Measurements from ENCODE around the gene KRTAP5-11. TPM values are rescaled to one million over a fixed set of nuclear protein-coding genes. Genes with fewer than 3 reads are reported as not detected.
A peak's percentile ranks its signal among the peaks of the same experiment; 100 is the strongest.
"Not testable (repeated sequence)": the region's sequence is repeated elsewhere in the genome, so short reads cannot be mapped to it uniquely, and the experiment has no call there.

KRTAP5-11 gene
- total and polyA plus RNA-seq, 2 experiments from 2014 or later: not detected

DNA sequence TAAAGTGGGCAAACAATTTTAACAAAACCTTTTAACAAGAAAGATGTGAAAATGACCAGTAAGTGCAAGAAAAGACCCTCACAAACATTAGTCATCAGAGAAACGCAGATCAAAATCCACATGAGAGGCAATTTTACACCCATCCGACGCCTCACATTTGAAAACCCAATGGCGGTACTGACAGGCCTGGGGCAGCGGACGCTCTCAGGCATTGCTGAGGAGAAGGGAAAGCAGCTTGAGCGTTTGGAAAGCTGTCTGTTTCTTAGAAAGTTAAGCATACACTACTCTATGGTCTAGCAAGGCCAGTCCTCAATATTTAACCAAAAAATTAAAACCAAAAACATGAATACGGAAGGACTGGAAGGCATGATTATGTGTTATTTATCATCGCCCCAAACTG is 46.9 kb downstream of the KRTAP5-11 start:
- Histone ChIP-seq H2AFZ (peak overlapping the region; percentile 45), H3K4me2 (no peak overlapping the region), H3K36me3 (replicated peaks; ENCODE audit: insufficient read depth, low read depth) (no peaks in the 10 kb centered on the region), H3K9me3 (ENCODE audit: low read depth) (no peaks in the 10 kb centered on the region), H3K27ac (peak overlapping the region; percentile 94), H4K20me1 (ENCODE audit: insufficient read depth, poor library complexity, severe bottlenecking) (no peaks in the 10 kb centered on the region), H3K4me3 (no peak overlapping the region), H3K9me2 (replicated peaks; ENCODE audit: insufficient read depth) (no peaks in the 10 kb centered on the region), H3K79me2 (no peaks in the 10 kb centered on the region), H3K4me1 (ENCODE audit: insufficient read depth) (peaks cover 10% of the 10 kb centered on the region), H3K27me3 (no peaks in the 10 kb centered on the region)
- 92% methylated on average over 9 of the region's 9 CpGs for WGBS (ENCODE audit: low lambda C conversion rate, missing lambda C conversion rate)
- no peak for DNase-seq (ENCODE audit: low spot score)
- TF ChIP-seq EZH2phosphoT487 (IDR thresholded peaks at IDR 0.05; ENCODE audit: low read depth, severe bottlenecking, unreplicated experiment): no peak
- TF ChIP-seq, protein P1, sequence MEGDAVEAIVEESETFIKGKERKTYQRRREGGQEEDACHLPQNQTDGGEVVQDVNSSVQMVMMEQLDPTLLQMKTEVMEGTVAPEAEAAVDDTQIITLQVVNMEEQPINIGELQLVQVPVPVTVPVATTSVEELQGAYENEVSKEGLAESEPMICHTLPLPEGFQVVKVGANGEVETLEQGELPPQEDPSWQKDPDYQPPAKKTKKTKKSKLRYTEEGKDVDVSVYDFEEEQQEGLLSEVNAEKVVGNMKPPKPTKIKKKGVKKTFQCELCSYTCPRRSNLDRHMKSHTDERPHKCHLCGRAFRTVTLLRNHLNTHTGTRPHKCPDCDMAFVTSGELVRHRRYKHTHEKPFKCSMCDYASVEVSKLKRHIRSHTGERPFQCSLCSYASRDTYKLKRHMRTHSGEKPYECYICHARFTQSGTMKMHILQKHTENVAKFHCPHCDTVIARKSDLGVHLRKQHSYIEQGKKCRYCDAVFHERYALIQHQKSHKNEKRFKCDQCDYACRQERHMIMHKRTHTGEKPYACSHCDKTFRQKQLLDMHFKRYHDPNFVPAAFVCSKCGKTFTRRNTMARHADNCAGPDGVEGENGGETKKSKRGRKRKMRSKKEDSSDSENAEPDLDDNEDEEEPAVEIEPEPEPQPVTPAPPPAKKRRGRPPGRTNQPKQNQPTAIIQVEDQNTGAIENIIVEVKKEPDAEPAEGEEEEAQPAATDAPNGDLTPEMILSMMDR (IDR thresholded peaks at IDR 0.05; ENCODE audit: poor library complexity): no peak
- no peak for TF ChIP-seq EZH2 (IDR thresholded peaks at IDR 0.05; ENCODE audit: borderline replicate concordance)

DNA sequence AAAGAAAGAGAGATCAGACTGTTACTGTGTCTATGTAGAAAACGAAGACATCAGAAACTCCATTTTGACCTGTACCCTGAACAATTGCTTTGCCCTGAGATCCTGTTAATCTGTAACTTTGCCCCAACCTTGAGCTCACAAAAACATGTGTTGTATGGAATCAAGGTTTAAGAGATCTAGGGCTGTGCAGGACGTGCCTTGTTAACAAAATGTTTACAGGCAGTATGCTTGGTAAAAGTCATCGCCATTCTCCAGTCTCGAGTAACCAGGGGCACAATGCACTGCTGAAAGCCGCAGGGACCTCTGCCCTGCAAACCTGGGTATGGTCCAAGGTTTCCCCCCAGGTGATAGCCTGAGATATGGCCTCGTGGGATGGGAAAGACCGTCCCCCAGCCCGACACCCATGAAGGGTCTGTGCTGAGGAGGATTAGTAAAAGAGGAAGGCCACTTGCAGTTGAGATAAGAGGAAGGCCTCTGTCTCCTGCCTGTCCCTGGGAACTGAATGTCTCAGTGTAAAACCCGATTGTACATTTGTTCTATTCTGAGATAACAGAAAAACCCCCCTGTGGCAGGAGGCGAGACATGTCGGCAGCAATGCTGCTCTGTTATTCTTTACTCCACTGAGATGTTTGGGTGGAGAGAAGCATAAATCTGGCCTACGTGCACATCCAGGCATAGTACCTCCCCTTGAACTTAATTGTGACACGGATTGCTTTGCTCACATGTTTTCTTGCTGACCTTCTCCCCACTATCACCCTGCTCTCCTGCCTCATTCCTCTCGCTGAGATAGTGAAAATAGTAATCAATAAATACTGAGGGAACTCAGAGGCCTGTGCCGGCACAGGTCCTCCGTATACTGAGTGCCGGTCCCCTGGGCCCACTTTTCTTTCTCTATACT is 47.7 kb downstream of the KRTAP5-11 start:
- H3K36me3 ChIP-seq (replicated peaks; ENCODE audit: insufficient read depth, low read depth); H3K9me2 ChIP-seq (replicated peaks; ENCODE audit: insufficient read depth); H4K20me1 ChIP-seq (ENCODE audit: insufficient read depth, poor library complexity, severe bottlenecking); H3K9me3 ChIP-seq (ENCODE audit: low read depth); H3K4me1 ChIP-seq (ENCODE audit: insufficient read depth); H3K27me3 ChIP-seq; DNase-seq (ENCODE audit: low spot score); H3K4me3 ChIP-seq; H3K79me2 ChIP-seq: not testable (repeated sequence)
- peak overlapping the region; percentile 45 for H2AFZ ChIP-seq
- peak overlapping the region; percentile 94 for H3K27ac ChIP-seq
- WGBS (ENCODE audit: low lambda C conversion rate, missing lambda C conversion rate): 36% methylated on average over 17 of the region's 17 CpGs
- H3K4me2 ChIP-seq: peak overlapping the region; percentile 64

DNA sequence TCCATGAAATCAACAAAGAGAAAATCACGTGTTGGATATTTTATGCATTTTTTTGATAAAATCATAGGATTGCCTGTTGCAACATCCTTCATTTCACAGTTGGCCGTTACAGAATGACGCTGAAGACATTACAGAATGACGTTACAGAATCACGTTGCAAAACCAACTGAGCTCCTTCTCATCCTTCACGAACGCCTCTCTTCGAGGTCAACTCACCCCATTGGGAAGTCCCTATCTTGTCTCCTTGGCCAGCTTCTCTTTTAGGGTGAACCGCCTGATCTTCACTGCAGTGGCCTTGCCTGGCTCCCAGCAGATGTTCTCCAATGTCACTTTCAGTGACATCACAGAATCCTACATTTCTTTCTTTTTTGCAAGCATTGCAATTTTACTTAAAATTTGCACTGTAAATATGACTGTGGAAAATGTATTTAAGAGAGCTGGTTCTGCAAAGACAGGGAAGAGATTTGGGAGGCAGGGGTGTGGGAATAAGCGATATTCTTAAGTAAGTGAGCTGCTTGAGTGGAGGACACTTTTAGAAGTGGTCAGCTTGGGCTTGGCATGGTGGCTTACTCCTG is 50.6 kb downstream of the KRTAP5-11 start:
- no peak for TF ChIP-seq EZH2 (IDR thresholded peaks at IDR 0.05; ENCODE audit: borderline replicate concordance)
- TF ChIP-seq EZH2phosphoT487 (IDR thresholded peaks at IDR 0.05; ENCODE audit: low read depth, severe bottlenecking, unreplicated experiment): no peak
- TF ChIP-seq, protein P1 (IDR thresholded peaks at IDR 0.05; ENCODE audit: poor library complexity): no peak
- H3K4me3 ChIP-seq: no peak overlapping the region
- no peak overlapping the region for H2AFZ ChIP-seq
- no peaks in the 10 kb centered on the region for H3K27me3 ChIP-seq
- no peaks in the 10 kb centered on the region for H3K79me2 ChIP-seq
- peaks cover 10% of the 10 kb centered on the region for H3K4me1 ChIP-seq (ENCODE audit: insufficient read depth)
- no peak overlapping the region for H3K27ac ChIP-seq
- no peaks in the 10 kb centered on the region for H3K9me2 ChIP-seq (replicated peaks; ENCODE audit: insufficient read depth)
- H4K20me1 ChIP-seq (ENCODE audit: insufficient read depth, poor library complexity, severe bottlenecking): no peaks in the 10 kb centered on the region
- H3K9me3 ChIP-seq (ENCODE audit: low read depth): no peaks in the 10 kb centered on the region
- DNase-seq (ENCODE audit: low spot score): no peak
- 85% methylated on average over 10 of the region's 10 CpGs for WGBS (ENCODE audit: low lambda C conversion rate, missing lambda C conversion rate)
- no peaks in the 10 kb centered on the region for H3K36me3 ChIP-seq (replicated peaks; ENCODE audit: insufficient read depth, low read depth)
- H3K4me2 ChIP-seq: no peak overlapping the region

Small RNA genes within 50 kb of the gene (small RNA-seq; reads per million reads assigned to genes)
- gene AP000867.1: not detected
- not detected for gene KRTAP5-14P

Other genes starting within 250 kb of the KRTAP5-11 start
- 140 and 159 TPM in 2 replicates for gene DHCR7, start 134.5 kb downstream of the KRTAP5-11 start, total RNA-seq
- gene DHCR7, start 134.5 kb downstream of the KRTAP5-11 start, polyA plus RNA-seq: 267 and 303 TPM in 2 replicates
- 42.0 and 49.1 TPM in 2 replicates for gene NADSYN1, start 129.7 kb downstream of the KRTAP5-11 start, total RNA-seq
- gene NADSYN1, start 129.7 kb downstream of the KRTAP5-11 start, polyA plus RNA-seq: 43.7 and 68.7 TPM in 2 replicates
- 0.12 TPM in 1 of 2 replicates, not detected in the other for gene KRTAP5-7, start 55.6 kb downstream of the KRTAP5-11 start, total RNA-seq
- gene KRTAP5-7, start 55.6 kb downstream of the KRTAP5-11 start, polyA plus RNA-seq: not detected in 2 replicates
- not detected in 2 replicates for gene KRTAP5-8, start 44.9 kb downstream of the KRTAP5-11 start, total RNA-seq
- 0.26 TPM in 1 of 2 replicates, not detected in the other for gene KRTAP5-8, start 44.9 kb downstream of the KRTAP5-11 start, polyA plus RNA-seq
- 0.23 TPM in 1 of 2 replicates, not detected in the other for gene KRTAP5-9, start 34.5 kb downstream of the KRTAP5-11 start, total RNA-seq
- 0.13 TPM in 1 of 2 replicates, not detected in the other for gene KRTAP5-9, start 34.5 kb downstream of the KRTAP5-11 start, polyA plus RNA-seq
- not detected in 2 replicates for gene KRTAP5-10, start 17.3 kb downstream of the KRTAP5-11 start, total RNA-seq
- 0.12 TPM in 1 of 2 replicates, not detected in the other for gene KRTAP5-10, start 17.3 kb downstream of the KRTAP5-11 start, polyA plus RNA-seq

All from hepatocyte (in vitro differentiated cells).